Stimulated activated CD4-positive, alpha-beta T cell treated with anti-CD3 and anti-CD28 coated beads, Interleukin-12 subunit alpha, Interleukin-12 subunit beta, amount 100 ng/mL, for 4 hours (primary cell): Measurements from ENCODE around the gene HDAC4.

ENCODE experiments used
- DNase-seq: peaks from one replicate; pipeline ENCODE4 v3.0.0-alpha.2; 2020

The HDAC4 gene

GRCh38 chr2:239211396-239212094 lies 189.3 kb downstream of the HDAC4 start:
- no peak for DNase-seq

GRCh38 chr2:239209783-239210182 lies 191.0 kb downstream of the HDAC4 start:
- DNase-seq = no peak

GRCh38 chr2:239208465-239209180 lies 192.2 kb downstream of the HDAC4 start:
- DNase-seq = no peak

- DNase-seq = no peak
Measured at GRCh38 chr2:239206851-239207250, 194.0 kb downstream of the HDAC4 start.

GRCh38 chr2:239206042-239206441 lies 194.8 kb downstream of the HDAC4 start:
- DNase-seq = no peak

GRCh38 chr2:239204876-239205468 lies 195.8 kb downstream of the HDAC4 start:
- no peak for DNase-seq

- DNase-seq = no peak
Measured at GRCh38 chr2:239204136-239204875, 196.5 kb downstream of the HDAC4 start.

GRCh38 chr2:239203443-239204135 lies 197.2 kb downstream of the HDAC4 start:
- DNase-seq = no peak

GRCh38 chr2:239202836-239203235 lies 198.0 kb downstream of the HDAC4 start:
- DNase-seq = no peak

- no peak for DNase-seq
Measured at GRCh38 chr2:239202343-239202742, 198.5 kb downstream of the HDAC4 start.

- DNase-seq = no peak
Measured at GRCh38 chr2:239201884-239202283, 198.9 kb downstream of the HDAC4 start.

- no peak for DNase-seq
Measured at GRCh38 chr2:239201531-239201876, 199.3 kb downstream of the HDAC4 start.

GRCh38 chr2:239200646-239201530 lies 199.9 kb downstream of the HDAC4 start:
- DNase-seq = no peak

- no peak for DNase-seq
Measured at GRCh38 chr2:239199041-239199768, 201.6 kb downstream of the HDAC4 start.

- no peak for DNase-seq
Measured at GRCh38 chr2:239198221-239198620, 202.6 kb downstream of the HDAC4 start.

- no peak for DNase-seq
Measured at GRCh38 chr2:239197146-239197545, 203.7 kb downstream of the HDAC4 start.

GRCh38 chr2:239196474-239197021 lies 204.3 kb downstream of the HDAC4 start:
- no peak for DNase-seq

- DNase-seq = no peak
Measured at GRCh38 chr2:239195992-239196391, 204.8 kb downstream of the HDAC4 start.

GRCh38 chr2:239195318-239195871 lies 205.4 kb downstream of the HDAC4 start:
- no peak for DNase-seq

- no peak for DNase-seq
Measured at GRCh38 chr2:239194731-239195317, 206.0 kb downstream of the HDAC4 start.
